K562 (cell line): ENCODE results near the gene ALKBH2. TPM values are rescaled to one million over a fixed set of nuclear protein-coding genes. Genes with fewer than 3 reads are reported as not detected.
A peak's percentile ranks its signal among the peaks of the same experiment; 100 is the strongest.

ENCODE experiments used
- ATAC-seq: fragments of 200-7000 bp; cut with Tn5 transposase; 3 replicates; pipeline ENCODE4 v1.9.1; 2020; ENCODE audit warnings: moderate library complexity
- BruUV-seq: library from RNA; stranded (reverse); fragments of 400-500 nt; replicated peaks from 2 replicates; lab custom pipeline; 2021; lab: Mats Ljungman, UMichigan
- CTCF ChIA-PET: fragments of 300-600 bp; formaldehyde crosslinking; extraction: SDS; loops from one replicate; lab custom pipeline; 2021; ENCODE audit warnings: low intra/inter-chr PET ratio; lab: Yijun Ruan, JAX
- POLR2A ChIA-PET: fragments of 300-600, 350-650 bp; sonication (Branson Sonifier 250); formaldehyde crosslinking; extraction: SDS; loops from one replicate; lab custom pipeline; 2021; ENCODE audit warnings: antibody characterized with exemption, inconsistent platforms; lab: Yijun Ruan, JAX
- DNase-seq, 4 experiments: peaks; one replicate each; pipeline versions ENCODE4 v3.0.0 to v3.0.0-alpha.2; 2011 to 2018; ENCODE audit warnings: low spot score in 3 of 4, mixed read lengths in 3 of 4; ENCODE audit errors: extremely low read depth in 1 of 4
- FAIRE-seq: peaks from 2 replicates; lab custom pipeline; 2011; peaks lifted over from hg19 to GRCh38; lab: Jason Lieb, UNC
- H2AFZ ChIP-seq: 2 replicates; pipeline ENCODE4 v1.6.0; 2011; ENCODE audit warnings: low read depth, low read length, control low read depth, inconsistent platforms
- H3K27ac ChIP-seq: fragments of 200-600 bp; 3 replicates; pipeline ENCODE4 v1.8.0; 2011; ENCODE audit warnings: low read depth, mild to moderate bottlenecking, control low read depth, inconsistent platforms, low read length, moderate library complexity, mixed read lengths; ENCODE audit errors: extremely low read depth
- H3K27me3 ChIP-seq, 2 experiments: fragments of 300-600 bp in 1 of 2; 2 replicates in 1 of 2; 3 replicates in 1 of 2; pipeline versions ENCODE4 v1.6.0 to v1.8.0; 2011; ENCODE audit warnings: inconsistent platforms in 2 of 2, low read length in 2 of 2, mild to moderate bottlenecking in 1 of 2, mixed read lengths in 1 of 2, moderate library complexity in 1 of 2; ENCODE audit not compliant: control insufficient read depth in 2 of 2, insufficient read depth in 2 of 2
- H3K36me3 ChIP-seq: fragments of 300-600 bp; 3 replicates; pipeline ENCODE4 v1.8.0; 2011; ENCODE audit warnings: mild to moderate bottlenecking, low read length, inconsistent platforms; ENCODE audit not compliant: control insufficient read depth, insufficient read depth
- H3K4me1 ChIP-seq, 2 experiments: fragments of 200-600 bp in 1 of 2; replicated peaks in 1 of 2; 2 replicates in 1 of 2; 3 replicates in 1 of 2; pipeline versions ENCODE4 v1.5.1 to v1.8.0; 2011; ENCODE audit warnings: inconsistent platforms in 2 of 2, low read length in 2 of 2, mild to moderate bottlenecking in 1 of 2, mixed read lengths in 1 of 2, moderate library complexity in 1 of 2; ENCODE audit not compliant: control insufficient read depth in 2 of 2, insufficient read depth in 2 of 2
- H3K4me2 ChIP-seq: 2 replicates; pipeline ENCODE4 v1.6.1; 2011; ENCODE audit warnings: low read length, control low read depth, inconsistent platforms, mixed read lengths; ENCODE audit not compliant: insufficient read depth
- H3K4me3 ChIP-seq: fragments of 200-600 bp; sonication (generic), shearing (Covaris generic); 2 replicates; pipeline ENCODE4 v1.5.1; 2016; ENCODE audit warnings: control low read depth, inconsistent platforms
- H3K79me2 ChIP-seq: fragments of 200-600 bp; 3 replicates; pipeline ENCODE4 v1.8.0; 2011; ENCODE audit warnings: low read length, inconsistent platforms; ENCODE audit not compliant: control insufficient read depth, insufficient read depth
- H3K9ac ChIP-seq, 2 experiments: 2 replicates each; pipeline versions ENCODE4 v1.6.0 to v1.6.1; 2011; ENCODE audit warnings: low read depth in 2 of 2, low read length in 2 of 2, control low read depth in 1 of 2, inconsistent platforms in 1 of 2, mild to moderate bottlenecking in 1 of 2, mixed read lengths in 1 of 2; ENCODE audit not compliant: insufficient read depth in 1 of 2
- H3K9me1 ChIP-seq: one replicate; pipeline ENCODE4 v1.6.0; 2011; ENCODE audit warnings: inconsistent platforms, mild to moderate bottlenecking, low read length, moderate library complexity; ENCODE audit not compliant: control insufficient read depth, insufficient read depth
- H3K9me3 ChIP-seq: replicated peaks from 2 replicates; pipeline ENCODE4 v1.5.1; 2011; ENCODE audit warnings: low read depth, low read length, inconsistent platforms; ENCODE audit not compliant: control insufficient read depth, insufficient read depth
- H4K20me1 ChIP-seq: replicated peaks from 2 replicates; pipeline ENCODE4 v1.6.1; 2011; ENCODE audit warnings: low read length, inconsistent platforms, mixed read lengths; ENCODE audit not compliant: control insufficient read depth, insufficient read depth
- ATF2 ChIP-seq: sonication (generic); formaldehyde crosslinking; IDR thresholded peaks from 2 replicates; pipeline ENCODE4 v1.8.1; 2022; ENCODE audit warnings: missing genetic modification reagents
- GATAD2B ChIP-seq: fragments of 450-650 bp; IDR thresholded peaks from 2 replicates; pipeline ENCODE4 v1.6.1; 2017; ENCODE audit warnings: mild to moderate bottlenecking, borderline replicate concordance
- HNRNPK ChIP-seq: fragments of 200-400 bp; formaldehyde crosslinking; IDR thresholded peaks from one replicate; pipeline ENCODE4 v1.6.1; 2018; ENCODE audit warnings: mild to moderate bottlenecking, low read depth, low read length; ENCODE audit not compliant: poor library complexity, severe bottlenecking
- HNRNPUL1 ChIP-seq: fragments of 200-400 bp; formaldehyde crosslinking; IDR thresholded peaks from 2 replicates; pipeline ENCODE4 v1.6.1; 2017; ENCODE audit warnings: low read length
- ILF3 ChIP-seq: fragments of 450-650 bp; IDR thresholded peaks from 2 replicates; pipeline ENCODE4 v1.6.1; 2018; ENCODE audit warnings: antibody characterized with exemption, mild to moderate bottlenecking, moderate library complexity, borderline replicate concordance
- MTF1 ChIP-seq: fragments of 250-450 bp; sonication (Bioruptor Pico); IDR thresholded peaks from 2 replicates; pipeline ENCODE4 v1.9.0; 2021; ENCODE audit warnings: moderate library complexity, mild to moderate bottlenecking, inconsistent platforms, borderline replicate concordance
- POLR2AphosphoS2 ChIP-seq: IDR thresholded peaks from 2 replicates; pipeline ENCODE4 v1.6.1; 2012; ENCODE audit warnings: low read length, improper control_type of control experiment
- RBM25 ChIP-seq: fragments of 200-400 bp; formaldehyde crosslinking; IDR thresholded peaks from 2 replicates; pipeline ENCODE4 v1.6.1; 2018; ENCODE audit warnings: low read length, low read depth, moderate library complexity; ENCODE audit not compliant: severe bottlenecking
- STAG1 ChIP-seq: sonication (generic); formaldehyde crosslinking; IDR thresholded peaks from 2 replicates; pipeline ENCODE4 v1.5.0; 2020; ENCODE audit warnings: missing genetic modification reagents, borderline replicate concordance
- TAF15 ChIP-seq: fragments of 200-400 bp; formaldehyde crosslinking; IDR thresholded peaks from 2 replicates; pipeline ENCODE4 v1.6.1; 2017; ENCODE audit warnings: mild to moderate bottlenecking, low read depth, low read length, moderate library complexity
- ZNF121 ChIP-seq: sonication (generic); formaldehyde crosslinking; conservative IDR thresholded peaks from 2 replicates; pipeline ENCODE4 v1.8.0; 2022; ENCODE audit warnings: missing genetic modification reagents
- WGBS: fragments of 100-300 bp; shearing (Covaris generic); methylation state at CpG from one replicate; pipeline ENCODE4 v1.1.6; 2016; ENCODE audit warnings: low coverage, mixed read lengths; ENCODE audit not compliant: insufficient coverage; ENCODE audit errors: missing lambda C conversion rate; 5-methylcytosine and 5-hydroxymethylcytosine counted together
- in situ Hi-C: fragments of 300-500 bp; cut with MboI; formaldehyde crosslinking; loops from 4 replicates; pipeline ENCODE4 v1.15.0; 2018; ENCODE audit warnings: inconsistent platforms, mixed read lengths
- intact Hi-C: fragments of 100-400 bp; cut with micrococcal nuclease; formaldehyde crosslinking; loops from 2 replicates; pipeline ENCODE4 v1.14.2; 2022
- polyA plus RNA-seq, 8 experiments: library from polyadenylated mRNA; depleted of rRNA in 4 of 8; stranded (reverse) in 5 of 8; unstranded in 3 of 8; fragments of >200 nt; fragmentation: Nextera tagmentation in 2 of 8; fragmentation: Illumina TruSeq in 1 of 8; extraction: Ambion mirVana in 2 of 8; extraction: Trizol in 1 of 8; gene quantifications; 2 replicates each; pipeline versions ENCODE4 v1.2.1 to v1.2.3, GENCODE V29; 2011 to 2014; ENCODE audit warnings: inconsistent platforms in 1 of 8, missing spikeins in 1 of 8
- total RNA-seq, 7 experiments: library from RNA; depleted of rRNA in 6 of 7; stranded (reverse); fragments of >200 nt in 6 of 7; fragmentation: Illumina TruSeq in 2 of 7; extraction: Trizol in 2 of 7; gene quantifications; 2 replicates each; pipeline versions ENCODE4 v1.2.1 to v1.2.3, GENCODE V29; 2011 to 2021; ENCODE audit warnings: low replicate concordance in 1 of 7

ALKBH2 gene
- total and polyA plus RNA-seq, 9 of the 15 experiments (the other 6 are each of a cell fraction or from before 2014, with no cell fraction given), result 5.9 to 56.1 (median 41.9) TPM

- no peaks in the 10 kb centered on the region for H3K9me3 ChIP-seq
- no peak overlapping the region for H3K4me2 ChIP-seq
- H3K27me3 ChIP-seq, result no peaks in the 10 kb centered on the region
- H4K20me1 ChIP-seq, result no peaks in the 10 kb centered on the region
- WGBS, result 21% methylated on average over 2 of the region's 2 CpGs
- H3K4me3 ChIP-seq, result no peak overlapping the region
- no peaks in the 10 kb centered on the region for H3K79me2 ChIP-seq
- FAIRE-seq (no peak), DNase-seq (no peak), ATAC-seq (no peak)
- ChIA-PET CTCF (no interaction called here), POLR2A (no interaction called here)
- peaks cover 8% of the 10 kb centered on the region; the same call in 2 of the 3 replicates for H3K36me3 ChIP-seq
- in situ Hi-C loops (loop anchor here (10.0 kb wide), 1 partner anchor 270 kb away; no protein-coding TSS in a partner anchor), intact Hi-C loops (loop anchor here (5.0 kb wide), 1 partner anchor 273 kb away; no protein-coding TSS in a partner anchor)
- no peak overlapping the region for H3K9ac ChIP-seq
- H3K4me1 ChIP-seq, result peaks cover 8 to 15% of the 10 kb centered on the region in 2 experiments
- no TSS peak for BruUV-seq
- no peak overlapping the region for H3K27ac ChIP-seq
- TF ChIP-seq MTF1 (CRISPR knock-in tag) (no peak), ATF2 (CRISPR knock-in tag) (no peak), HNRNPK (no peak), ILF3 (no peak), HNRNPUL1 (no peak), TAF15 (no peak), STAG1 (CRISPR knock-in tag) (no peak), GATAD2B (no peak), RBM25 (peak; percentile 41), ZNF121 (CRISPR knock-in tag) (peak; percentile 78), POLR2AphosphoS2 (no peak)
- H3K9me1 ChIP-seq, result no peaks in the 10 kb centered on the region
- H2AFZ ChIP-seq, result no peak overlapping the region
These were observed 21.4 kb upstream of the ALKBH2 start for GRCh38 chr12:109114644-109115043.
